HG02870 (cell line): ENCODE results near the gene FBXO33.
A peak's percentile ranks its signal among the peaks of the same experiment; 100 is the strongest.

Experiments
- ATAC-seq: cut with Tn5 transposase; IDR thresholded peaks from one replicate; pipeline ENCODE4 v1.9.1; 2021; ENCODE audit warnings: mild to moderate bottlenecking, moderate library complexity; ENCODE audit not compliant: unreplicated experiment

FBXO33 gene

GRCh38 chr14:39432179-39432618 lies at the start of gene FBXO33:
TSS of gene FBXO33 (minus strand) at chr14:39432433. CDS start at chr14:39432162, 271 bp downstream.
- peak; percentile 80 for ATAC-seq

- peak; percentile 96 for ATAC-seq
Measured at GRCh38 chr14:39474416-39474911, 42.2 kb upstream of the FBXO33 start.

DNA sequence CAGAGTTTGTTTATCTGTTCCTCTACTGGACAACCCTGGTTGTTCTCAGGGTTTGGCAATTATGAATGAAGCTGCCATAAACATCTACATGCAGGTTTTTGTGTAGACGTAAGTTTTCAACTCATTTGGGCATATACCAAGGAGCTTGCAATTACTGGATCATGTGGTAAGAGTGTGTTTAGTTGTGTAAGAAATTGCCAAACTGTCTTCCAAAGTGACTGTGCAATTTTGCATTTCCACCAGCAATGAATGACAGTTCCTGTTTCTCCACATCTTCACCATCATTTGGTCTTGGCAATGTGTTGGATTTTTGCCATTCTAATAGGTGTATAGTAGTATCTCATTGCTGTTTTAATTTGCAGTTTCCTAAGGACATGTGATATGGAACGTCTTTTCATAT lies 39.8 kb upstream of the FBXO33 start:
- no peak for ATAC-seq

- ATAC-seq, result peak; percentile 97
Measured at GRCh38 chr14:39469094-39469710, 37.0 kb upstream of the FBXO33 start.

DNA sequence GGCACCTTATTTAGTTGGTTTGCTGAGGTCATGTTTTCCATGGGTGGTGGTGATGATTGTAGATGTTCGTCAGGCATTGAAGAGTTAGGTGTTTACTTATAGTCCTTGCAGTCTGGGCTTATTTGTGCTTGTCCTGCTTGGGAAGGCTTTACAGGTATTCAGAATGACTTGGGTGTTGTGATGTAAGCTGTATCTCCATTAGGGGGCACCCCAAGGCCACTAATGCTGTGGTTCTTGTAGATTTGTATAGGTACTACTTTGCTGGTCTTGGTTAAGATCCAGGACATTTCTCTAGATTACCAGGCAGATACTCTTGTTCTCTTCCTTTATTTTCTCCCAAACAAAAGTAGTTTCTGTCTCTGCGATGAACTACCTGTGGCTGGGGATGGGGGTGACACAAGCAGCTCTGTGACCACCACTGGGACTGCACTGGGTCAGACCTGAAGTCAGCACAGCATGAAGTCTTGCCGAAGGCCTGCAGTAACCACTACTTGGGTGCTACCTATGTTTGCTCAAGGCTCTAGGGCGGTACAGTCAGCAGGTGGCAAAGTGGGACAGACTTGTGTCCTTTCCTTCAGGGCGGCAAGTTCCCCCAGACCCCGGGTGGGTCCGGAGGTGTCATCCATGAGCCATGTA lies 35.8 kb upstream of the FBXO33 start:
- ATAC-seq, result peak; percentile 65

DNA sequence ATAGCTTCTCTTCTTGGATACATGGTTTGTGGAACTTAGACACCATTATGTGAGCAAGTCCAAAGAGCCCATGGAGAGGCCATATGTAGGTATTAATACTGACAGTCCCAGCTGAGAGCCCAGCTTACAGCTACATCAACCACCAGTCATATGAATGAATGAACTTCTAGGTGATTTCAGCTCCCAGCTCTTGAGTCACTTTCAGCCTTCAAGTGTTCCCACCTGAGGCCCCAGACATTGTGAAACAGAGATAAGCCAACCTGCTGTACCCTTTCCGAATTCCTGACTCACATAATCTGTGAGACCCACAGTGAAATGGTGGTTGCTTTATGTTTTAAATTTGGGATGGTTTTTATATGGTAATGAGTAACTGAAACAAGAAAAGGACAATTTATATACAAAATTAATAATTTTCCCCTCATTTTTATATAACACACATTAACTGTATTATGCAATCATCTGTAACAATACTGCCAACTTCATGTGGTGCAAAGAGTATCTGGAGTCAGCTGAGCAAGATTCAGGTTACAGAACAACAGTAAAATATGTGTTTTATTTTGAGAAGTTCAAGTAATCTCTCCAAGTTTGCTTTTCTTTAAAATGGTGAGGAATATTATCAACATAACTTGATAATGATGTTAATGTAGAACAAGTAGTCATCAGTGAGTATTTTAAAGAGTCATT lies 27.7 kb upstream of the FBXO33 start:
- ATAC-seq, result no peak

DNA sequence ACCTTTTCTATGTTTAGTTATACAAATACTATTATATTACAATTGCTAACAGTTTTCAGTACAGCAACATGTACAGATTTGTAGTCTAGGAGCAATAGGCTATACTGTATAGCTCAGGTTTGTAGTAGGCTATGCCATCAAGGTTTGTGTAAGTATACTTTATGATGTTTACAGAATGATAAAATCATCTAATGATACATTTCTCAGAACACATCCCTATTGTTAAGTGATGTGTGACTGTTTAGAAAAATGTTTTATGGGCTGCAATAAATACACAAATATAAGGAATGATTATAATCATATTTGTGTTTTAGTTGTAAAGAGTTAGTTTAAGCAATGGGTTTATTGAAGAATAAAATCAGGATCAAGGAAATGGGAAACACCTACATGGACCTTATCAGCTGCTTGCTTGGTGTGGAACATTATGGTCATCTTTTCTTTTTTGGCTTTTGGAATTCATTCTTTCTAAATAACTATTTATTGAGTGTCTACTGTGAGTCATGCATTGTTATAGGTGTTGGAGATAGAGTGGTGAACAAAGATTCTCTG lies 24.5 kb upstream of the FBXO33 start:
- no peak for ATAC-seq

DNA sequence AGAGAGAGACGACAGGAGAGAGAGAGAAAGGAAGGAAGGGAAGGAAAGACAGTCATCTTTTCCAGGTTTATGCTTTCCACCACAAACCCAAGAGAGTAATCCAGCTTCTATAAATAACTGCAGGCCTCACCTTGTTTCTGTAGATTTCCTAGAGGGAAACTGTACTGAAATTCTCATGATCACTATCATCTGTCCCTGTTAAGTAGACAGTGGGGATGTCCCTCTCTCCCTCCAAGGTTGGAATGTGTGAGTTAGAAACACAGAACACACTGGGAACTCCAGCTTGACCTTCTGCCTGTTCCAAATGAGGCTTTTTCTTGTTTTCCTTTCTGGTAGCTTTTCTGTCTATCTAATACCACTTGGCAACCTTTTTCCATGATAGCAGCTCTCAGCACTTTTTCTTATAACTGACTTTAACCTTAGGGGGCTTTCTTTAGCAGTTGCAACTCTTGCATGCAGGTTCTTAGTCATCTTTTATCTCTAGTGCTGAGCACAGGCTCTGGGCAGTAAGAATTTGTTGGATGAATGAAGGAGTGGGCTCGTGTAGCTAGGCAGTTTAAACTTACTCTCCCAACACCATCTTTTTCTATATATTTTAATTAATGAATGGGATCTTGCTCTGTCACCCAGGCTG lies 22.8 kb upstream of the FBXO33 start:
- no peak for ATAC-seq

DNA sequence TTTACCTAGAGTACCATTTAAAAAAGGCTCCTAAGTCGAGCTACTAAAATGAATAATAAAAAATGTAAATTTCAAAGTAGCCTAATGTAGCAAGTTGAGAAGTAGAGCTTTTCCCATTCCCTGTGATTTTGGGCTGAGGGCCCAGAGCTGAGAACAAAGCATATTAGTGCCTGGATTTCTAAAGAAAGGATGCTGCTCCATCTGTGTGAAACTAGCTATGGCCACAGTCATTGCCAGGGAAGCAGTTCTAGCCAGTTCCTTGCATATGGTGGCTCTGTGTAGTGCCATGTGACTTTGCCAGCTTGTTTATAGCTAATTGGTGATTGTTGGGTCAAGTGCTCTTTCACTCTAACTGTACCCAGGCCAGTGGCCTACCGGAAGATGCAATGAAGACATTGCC lies 20.4 kb upstream of the FBXO33 start:
- ATAC-seq, result no peak

GRCh38 chr14:39451811-39452210 lies 19.6 kb upstream of the FBXO33 start:
- ATAC-seq, result peak; percentile 24

DNA sequence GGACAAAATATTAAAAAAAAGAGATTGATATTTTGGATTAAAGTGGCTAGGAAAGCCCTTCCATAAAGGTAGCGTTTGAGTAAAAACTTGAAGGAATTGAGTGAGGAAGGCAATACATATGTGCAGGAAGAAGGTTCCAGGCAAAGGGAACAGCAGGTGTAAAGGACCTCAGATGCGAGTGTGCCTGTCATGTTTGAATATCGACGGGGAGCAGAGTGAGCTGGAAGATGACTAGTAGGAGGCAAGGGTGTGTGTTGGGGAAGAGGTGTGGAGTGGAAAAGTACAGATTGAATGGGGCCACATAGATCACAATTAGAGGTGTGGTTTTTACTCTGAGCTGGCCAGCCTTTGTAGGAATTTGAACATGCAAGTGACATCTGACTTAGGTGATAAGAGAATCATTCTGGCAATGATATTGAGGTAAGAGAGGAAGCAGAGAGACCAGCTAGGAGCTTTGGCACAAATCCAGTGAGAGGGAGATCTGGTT lies 15.0 kb upstream of the FBXO33 start:
- no peak for ATAC-seq

- ATAC-seq, result peak; percentile 57
Measured at GRCh38 chr14:39446131-39446744, 14.0 kb upstream of the FBXO33 start.

DNA sequence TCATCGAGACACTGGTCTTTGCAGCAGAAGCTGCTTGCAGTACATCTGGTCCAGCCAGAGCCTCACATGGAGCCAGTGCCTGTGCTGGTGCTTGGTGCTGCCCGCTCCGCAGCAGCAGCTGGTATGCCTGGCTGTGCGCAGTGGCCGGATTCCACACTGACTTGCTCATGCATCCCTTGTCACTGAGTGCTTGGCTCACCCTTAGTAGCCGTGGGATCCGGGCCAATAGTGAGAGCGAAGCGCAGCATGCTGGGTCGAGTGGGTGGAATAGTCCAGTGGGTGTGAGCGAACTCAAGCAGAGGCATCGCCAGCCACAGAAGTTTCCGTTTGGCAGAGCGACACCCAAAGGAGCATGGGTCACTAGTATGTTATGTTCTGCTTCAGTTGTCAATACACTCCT lies 10.1 kb upstream of the FBXO33 start:
- no peak for ATAC-seq

DNA sequence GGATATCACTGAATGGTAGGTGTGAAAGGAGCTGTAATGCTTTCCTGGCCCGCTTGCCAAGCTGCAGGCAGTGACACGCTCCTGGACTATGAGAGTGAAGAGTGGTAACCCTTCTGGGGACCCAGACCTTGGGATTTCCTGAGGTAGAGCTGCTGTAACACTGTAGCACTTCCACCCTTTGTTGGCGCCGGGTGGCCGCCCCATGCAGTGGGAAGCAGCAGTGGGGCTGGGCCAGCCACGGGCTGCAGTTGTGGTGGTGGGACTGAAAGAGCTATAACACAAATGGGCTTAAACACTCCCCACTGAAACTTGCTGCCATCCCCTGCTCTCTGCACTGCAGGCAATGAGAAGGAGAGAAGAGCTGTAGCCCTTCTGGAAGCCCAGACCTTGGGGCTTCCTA lies 9.6 kb upstream of the FBXO33 start:
- ATAC-seq, result no peak

DNA sequence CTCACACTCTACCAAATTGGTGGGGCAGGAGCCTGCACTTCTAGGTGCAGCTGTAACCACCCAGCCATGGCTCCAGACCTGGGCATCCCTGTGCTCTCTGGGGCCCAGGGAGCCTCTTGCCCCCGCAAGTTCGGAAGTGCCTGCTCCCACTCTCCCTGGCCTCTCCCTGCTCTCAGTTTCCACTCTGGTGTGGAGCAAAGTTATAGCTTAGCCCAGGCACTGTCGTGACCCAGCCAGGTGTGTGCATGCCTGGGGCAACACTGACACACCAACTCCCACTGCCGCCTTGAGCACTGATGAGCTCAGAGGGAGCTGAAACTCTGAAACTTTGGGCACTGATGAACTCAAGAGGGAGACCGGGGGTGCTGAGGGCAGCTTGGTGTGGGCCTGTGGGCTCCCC lies 8.7 kb upstream of the FBXO33 start:
- no peak for ATAC-seq

GRCh38 chr14:39435241-39435640 lies 3.0 kb upstream of the FBXO33 start:
- no peak for ATAC-seq

DNA sequence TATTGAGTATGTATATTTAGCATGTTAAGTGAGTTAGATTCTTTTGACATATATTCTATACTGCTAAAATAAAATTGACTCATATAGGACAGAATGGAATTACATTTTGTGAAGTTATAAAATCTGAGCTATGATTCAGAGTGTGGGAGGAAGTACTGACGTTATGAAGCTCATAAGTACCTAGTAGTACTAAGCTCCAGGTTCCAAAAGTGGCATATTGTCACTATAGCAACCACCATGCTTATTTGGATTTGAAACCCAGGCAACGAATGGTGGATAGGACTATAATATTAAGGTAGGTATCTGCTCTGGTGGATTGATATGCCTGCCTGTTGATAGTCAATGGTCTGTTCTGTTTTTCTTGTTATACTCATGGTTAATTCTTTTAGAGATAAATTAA lies 2.2 kb upstream of the FBXO33 start:
- no peak for ATAC-seq

DNA sequence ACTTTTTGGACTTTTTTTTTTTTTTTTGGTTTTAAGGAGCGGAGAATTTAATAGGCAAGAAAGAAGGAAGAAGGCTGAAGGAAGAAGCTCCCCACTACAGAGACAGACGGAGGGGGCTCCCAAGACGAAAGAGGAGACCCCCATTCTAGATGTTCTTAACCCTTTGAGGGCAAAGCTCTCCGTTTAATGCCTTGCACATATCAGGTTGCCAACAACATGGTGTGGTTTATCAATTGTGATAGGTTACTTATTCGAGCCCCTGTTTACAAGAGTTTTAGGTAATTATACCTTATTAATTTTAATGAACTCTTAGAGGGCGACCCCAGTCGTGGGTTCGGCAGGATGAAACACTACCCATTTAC lies 1.2 kb upstream of the FBXO33 start:
- ATAC-seq, result no peak

GRCh38 chr14:39432619-39433451 lies 602 bp upstream of the FBXO33 start:
- peak; percentile 63 for ATAC-seq
